HG03354 (cell line): ENCODE data around the gene SLC6A16.
"Not testable (repeated sequence)": the region's sequence is repeated elsewhere in the genome, so short reads cannot be mapped to it uniquely, and the experiment has no call there.

ENCODE experiments used
- ATAC-seq: cut with Tn5 transposase; IDR thresholded peaks from one replicate; pipeline ENCODE4 v1.9.1; 2021; ENCODE audit warnings: mild to moderate bottlenecking; ENCODE audit not compliant: unreplicated experiment, poor library complexity, severe bottlenecking

Gene SLC6A16

DNA sequence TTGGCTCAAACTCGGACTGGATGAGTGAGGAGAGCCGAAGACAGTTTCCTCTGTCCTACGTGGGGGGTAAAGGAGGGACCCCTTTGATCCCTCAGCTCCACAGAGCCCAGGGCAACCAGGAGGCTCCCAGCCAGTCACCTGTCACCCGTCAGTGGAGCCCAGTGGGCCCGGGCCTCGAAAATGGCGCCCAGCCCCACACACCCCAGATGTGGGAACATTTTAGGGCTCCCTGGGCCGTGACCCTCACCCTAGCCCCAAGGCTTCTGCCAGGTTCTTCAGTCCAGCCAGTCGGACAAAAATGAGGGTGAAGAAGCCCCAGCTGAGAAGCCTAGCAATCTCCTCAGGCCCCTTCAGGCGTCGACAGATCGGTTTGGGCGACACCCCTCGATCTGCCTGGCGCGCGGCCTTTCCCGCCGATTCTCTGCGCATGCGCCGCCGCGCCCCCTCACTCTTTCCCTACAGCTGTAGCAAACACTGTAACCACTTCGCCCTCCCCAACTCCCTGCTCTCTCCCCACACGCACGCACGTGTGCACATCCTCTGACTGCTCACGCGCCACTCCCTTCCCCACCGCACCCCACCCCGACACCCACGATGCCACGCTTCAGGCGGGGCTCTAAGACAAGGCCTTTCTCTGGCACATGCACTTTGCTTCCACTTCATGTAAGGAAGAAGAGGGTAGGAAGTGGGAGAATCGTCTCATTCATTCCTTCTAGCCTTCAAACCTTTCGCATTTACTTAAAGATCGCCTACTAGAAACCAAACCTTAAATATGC, at the start of gene SLC6A16:
TSS of gene SLC6A16 (minus strand) at position 391 of the 776 bp plus-strand sequence. CDS start 13,844 bp downstream, outside the sequence.
- no peak for ATAC-seq

DNA sequence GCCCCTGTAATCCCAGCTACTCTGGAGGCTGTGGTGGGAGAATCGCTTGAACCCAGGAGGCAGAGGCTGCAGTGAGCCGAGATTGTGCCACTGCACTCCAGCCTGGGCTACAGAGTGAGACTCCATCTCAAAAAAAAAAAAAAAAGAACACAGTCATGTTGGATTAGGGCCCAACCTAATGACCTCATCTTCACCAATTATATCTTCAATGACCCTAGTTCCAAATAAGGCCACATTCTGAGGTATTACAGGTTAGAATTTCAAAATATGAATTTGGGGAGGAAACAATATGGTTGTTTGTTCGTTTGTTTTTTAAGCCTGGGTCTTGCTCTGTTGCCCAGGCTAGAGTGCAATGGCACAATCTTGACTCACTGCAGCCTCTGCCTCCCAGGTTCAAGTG, 48.2 kb upstream of the SLC6A16 start:
- not testable (repeated sequence) for ATAC-seq

DNA sequence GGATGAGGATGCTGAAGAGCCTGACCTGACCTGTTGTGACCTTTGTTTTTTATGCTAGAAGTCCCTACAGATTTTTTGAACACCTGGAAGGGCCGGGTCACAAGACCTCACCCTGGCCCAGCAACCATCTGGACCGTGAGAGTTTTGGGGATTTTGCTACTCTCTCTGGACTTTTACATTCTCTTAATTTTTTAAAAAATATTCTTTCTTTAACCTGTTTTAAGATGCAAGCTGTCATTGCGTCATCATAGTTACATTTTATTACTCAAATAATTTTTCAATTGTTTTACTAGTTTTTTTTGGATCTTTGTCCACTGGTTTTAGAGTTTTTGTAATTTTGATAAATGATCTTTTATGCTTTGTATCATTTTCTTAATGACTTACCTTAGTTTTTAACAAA, 46.2 kb upstream of the SLC6A16 start:
- no peak for ATAC-seq

DNA sequence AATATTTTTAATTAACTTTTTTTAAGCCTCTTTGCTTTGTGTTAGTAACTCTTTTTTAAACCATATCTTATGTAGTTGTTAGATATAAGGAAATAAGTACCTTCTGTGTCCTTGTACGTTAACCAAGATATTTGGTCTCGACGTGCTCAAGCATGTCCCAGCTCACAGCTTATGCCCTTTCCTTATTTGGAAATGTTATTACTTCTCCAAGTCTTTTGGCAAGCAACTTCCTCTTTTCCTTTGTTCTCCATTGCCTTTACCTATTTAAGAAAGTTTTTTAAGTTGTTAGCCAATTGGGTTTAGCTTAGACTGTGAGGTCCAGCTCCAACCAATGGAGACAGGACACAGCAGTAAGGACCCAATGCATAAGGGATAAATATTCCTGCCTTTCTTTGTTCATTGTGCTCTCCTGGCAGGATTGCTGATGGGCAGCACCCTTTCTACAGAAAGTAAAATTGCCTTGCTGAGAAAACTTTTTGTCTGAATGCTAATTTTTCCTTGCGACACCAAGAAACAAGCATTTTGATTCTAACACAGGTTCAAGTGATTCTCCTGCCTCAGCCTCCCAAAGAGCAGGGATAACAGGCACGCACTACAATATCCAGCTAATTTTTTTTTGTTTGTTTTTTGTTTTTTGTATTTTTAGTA, 43.8 kb upstream of the SLC6A16 start:
- no peak for ATAC-seq

DNA sequence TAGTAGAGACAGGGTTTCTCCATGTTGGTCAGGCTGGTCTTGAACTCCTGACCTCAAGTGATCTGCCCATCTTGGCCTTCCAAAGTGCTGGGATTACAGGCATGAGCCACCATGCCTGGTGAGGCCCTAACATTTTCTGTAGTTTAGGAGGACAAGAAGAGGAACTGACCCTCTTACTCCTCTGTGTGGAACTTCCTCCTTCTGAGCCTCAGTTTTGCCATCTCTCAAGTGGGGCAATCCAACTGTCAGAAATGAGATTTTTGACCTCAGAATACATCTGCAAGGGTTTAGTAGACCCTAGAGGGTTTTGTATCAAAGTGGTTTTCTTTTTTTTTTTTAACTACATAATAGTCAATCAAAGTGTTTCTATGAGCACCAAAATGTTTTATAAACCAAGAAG, 41.1 kb upstream of the SLC6A16 start:
- no peak for ATAC-seq

DNA sequence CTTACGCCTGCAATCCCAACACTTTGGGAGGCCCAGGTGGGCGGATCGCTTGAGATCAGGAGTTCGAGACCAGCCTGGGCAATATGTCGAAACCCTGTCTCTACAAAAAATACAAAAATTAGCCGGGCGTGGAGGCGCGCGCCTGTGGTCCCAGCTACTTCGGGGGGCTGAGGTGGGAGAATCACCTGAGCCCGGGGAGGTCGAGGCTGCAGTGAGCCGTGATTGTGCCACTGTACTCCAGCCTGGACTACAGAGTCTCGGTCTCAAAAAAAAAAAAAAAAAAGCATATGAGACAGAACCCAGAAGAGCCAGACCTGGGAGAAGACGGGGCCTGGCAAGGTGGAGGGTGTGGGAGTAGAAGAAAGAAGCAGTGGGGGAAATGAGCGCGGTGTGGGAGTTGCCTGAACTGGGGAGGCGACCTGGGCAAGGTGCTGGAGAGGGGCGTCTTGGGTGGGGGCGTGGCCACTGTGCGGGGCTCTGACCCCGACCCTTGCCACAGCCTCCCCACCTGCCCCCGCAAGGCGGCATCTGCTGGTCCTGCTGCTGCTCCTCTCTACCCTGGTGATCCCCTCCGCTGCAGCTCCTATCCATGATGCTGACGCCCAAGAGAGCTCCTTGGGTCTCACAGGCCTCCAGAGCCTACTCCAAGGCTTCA, 39.2 kb upstream of the SLC6A16 start:
- ATAC-seq, result no peak

DNA sequence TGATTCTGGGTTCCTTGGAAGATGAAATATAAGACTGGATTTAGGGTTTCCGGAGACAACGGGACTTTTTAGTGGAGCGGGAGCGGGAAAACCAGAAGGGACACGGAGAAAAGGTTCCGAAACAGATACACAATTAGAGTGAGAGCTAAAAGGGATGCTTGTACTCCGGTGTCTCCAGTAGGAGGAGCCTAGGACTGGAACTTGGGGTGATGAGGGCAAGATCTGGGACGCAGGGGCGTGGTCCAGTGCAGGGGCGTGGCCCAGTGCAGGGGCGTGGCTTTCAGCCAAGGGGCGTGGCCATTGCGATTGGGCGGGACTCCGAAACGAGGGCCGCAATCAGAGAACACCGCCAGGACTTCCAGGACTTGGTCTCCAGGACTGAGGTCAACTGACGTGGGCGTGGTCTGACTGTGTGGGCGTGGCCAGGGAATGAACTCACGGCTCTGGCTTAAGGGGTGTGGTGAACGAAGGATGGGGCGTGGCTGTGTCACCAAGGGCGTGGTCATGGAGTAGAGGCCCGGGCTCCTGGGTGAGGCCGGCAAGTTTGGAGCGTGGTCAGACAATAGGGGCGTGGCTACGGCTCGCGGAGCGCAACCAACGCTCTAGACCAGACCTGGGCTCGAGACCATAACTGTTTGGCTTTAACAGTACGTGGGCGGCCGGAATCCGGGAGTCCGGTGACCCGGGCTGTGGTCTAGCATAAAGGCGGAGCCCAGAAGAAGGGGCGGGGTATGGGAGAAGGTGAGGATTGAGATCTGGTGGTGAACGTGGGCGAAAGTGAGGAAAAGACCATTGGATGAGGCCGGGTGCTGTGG, 38.5 kb upstream of the SLC6A16 start, which contains the start of gene DKKL1:
TSS of gene DKKL1 (plus strand) at position 610 of the 815 bp plus-strand sequence. CDS start at position 732, 122 bp downstream.
- ATAC-seq, result peak; percentile 57

DNA sequence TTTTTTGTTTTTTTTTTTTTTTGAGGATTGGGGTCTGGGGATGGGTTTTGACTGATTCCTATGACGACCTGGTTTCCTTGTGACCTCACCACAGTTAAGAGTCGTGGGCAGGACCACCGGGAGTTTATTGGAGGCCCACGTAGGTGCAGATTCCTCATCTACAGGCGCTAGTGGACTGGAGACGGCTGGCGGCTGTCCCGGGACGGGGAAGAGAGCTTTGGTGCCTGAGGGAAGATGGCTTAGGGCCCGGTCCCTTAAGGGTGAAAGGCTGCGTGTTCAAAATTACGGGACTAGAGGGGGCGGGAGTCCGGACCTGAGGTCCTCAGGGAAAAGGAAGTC, 37.9 kb upstream of the SLC6A16 start:
- no peak for ATAC-seq

DNA sequence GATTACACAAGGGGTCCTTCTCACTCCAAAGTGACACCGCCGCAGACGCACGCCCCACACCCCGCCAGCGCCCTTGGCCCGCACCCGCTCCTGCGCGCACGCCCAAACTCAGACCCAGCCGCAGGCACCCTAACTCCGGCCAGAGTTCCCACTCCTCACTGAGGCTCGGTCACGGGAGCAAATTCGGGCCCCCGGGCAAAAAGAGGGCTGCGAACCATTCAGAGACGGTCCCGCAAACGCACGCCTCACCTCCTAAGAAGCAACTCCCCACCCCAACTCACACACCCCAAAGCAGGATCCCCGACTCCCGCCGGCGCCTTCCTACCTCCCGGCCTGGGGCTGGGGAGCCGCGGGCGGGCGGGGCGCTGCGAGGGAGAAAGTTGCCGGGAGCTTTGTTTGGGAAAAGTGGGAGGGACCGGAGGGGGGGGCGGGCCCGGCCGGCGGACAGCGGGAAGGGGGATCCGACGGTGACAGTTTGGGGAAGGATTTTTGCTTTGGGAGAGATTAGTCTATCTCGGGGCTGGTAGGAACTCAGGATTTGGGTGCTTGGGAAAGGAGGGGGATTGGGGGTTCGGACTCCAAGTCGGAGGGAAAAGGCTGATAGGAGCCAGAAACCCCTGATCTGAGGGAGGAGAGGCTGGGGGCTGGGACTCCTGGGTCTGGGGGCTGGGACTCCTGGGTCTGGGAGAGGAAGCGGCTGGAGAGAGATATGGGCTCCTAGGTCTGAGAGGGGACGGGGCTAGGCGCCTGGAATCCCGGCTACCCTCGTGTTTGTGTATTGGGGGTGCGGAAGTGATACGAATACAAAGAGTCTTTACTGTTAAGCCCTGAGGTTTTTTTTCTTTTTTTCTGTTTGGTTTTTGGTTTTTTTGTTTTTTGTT, 37.3 kb upstream of the SLC6A16 start, which contains the start of gene TEAD2:
TSS of gene TEAD2 (minus strand) at position 369 of the 881 bp plus-strand sequence. CDS start 2,341 bp downstream, outside the sequence.
- no peak for ATAC-seq

DNA sequence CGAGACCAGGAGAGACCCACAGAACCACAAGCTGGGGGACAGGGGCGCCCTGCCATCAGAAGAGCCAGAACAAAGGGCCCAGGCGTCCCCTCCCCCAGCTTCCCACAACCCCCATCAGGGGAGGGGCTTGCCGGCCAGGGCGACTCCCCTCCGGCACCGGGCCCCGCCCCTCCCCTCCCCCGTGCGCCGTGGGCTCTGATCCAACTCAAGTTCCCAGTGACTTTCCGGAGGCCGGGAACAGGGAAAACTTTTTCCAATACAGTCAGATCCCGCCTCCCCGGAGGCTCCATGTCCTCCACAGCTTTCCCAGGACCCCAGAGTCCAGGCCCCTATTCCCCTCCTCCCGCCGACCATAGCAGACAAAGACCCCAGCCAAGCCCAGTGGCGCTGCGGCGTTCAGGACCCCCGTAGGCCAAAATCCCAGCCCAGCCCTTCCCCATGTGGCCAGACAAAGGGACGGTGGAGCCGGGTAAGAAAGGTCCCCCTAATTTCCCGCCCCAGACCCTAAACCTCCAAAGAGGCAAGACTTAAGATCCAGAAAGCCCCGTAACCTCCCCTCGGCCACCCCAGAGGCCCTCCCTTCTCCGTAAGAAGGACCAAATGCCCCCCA, 36.6 kb upstream of the SLC6A16 start:
- no peak for ATAC-seq

DNA sequence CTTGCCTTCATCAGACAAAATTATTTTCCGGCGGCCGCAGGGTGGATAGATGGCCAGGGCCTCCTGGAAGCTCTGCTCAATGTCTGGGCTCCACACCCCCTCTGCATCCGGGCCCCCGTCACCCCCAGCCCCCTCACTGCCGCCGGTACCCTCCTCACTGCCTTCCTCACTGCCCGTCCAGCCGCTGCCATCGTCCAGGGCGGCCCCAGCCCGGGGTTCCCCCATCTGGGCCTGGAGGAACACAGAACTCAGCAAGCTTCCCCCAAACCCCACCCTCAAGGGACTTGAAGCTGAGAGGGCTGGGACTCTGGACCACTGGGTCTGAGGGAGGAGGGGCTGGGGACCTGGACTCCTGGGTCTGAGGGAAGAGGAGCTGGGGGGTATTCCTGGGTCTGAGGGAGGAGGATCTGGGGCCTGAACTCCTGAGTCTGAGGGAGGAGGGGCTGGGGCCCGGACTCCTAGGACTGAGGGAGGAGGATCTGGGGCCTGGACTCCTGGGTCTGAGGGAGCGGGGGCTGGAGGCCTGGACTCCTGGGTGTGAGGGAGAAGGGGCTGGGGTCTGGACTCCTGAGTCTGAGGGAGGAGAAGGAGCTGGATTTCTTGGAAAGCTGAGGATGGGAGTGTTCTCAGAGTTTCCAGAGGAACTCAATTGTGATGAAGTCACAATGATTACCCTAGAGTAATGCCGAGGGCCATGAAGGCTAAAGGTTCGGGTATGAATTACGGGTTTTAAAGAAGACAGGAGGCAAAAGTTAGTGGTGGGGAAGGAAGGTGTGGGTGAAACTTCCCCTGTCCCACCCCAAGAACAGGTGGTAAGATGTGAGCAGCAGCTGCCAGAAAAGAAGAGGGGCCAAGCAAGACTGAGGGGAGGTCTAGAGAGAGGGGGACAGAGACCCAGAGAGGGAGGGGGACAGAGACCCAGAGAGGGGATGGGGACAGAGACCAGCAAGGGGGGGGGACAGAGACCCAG, 35.1 kb upstream of the SLC6A16 start:
- no peak for ATAC-seq

DNA sequence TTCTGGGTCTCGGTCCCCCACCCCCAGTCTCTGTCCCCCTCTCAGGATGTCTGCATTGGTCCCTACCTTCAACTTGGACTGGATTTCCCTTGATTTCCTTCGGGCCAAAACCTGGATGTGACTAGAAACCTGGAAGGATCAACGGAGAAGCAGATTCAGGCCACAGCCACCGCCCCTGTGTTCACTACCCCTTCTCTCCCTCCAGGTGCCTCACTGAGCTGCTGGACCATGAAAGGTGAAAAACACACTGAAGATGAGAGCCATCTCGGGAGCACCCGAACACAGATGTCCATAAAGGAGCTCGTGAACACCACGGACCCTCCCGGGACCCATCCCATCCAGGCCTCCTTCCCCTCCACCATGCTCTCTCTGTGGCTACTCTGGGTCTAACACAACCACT, 32.2 kb upstream of the SLC6A16 start:
- no peak for ATAC-seq

DNA sequence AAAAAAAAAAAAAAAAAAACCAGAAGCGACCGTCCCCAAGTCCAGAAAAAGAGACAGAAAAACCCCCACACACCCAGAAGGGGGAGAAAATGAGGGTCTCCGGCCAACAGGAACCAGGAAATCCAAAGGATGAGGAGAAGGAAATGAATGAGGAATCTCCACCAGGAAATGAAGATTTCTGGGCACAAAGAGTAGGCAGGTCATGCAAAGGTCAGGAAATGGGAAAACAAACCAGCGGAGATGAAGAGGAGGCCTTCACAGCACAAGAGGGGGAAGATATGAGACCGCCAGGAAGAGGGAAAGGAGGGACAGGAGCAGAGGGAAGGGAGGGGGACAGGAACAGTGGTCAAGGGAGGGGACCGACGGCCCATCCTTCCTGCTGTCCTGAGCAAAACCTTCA, 31.4 kb upstream of the SLC6A16 start:
- no peak for ATAC-seq

DNA sequence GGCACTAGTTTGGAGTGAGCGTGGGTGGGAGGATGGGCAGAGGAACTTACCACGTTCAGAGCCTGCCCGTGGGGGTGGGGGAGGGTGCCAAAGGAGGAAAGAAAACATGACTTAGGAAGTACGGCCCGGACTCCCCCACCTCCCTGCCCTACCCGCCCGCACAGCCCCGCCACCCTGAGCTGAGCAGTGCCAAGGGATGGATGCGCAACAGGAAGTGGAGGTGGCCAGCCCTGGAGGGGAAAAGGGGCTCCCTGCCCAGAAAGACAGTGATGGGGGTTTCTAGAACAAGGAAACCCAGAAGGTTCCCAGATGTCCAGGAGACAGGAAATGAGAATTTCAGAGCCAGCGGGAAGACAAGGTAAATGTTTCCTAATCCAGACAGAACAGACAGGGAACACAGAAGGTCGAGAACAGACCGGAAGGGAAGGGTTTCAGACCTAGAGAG, 30.9 kb upstream of the SLC6A16 start:
- no peak for ATAC-seq

DNA sequence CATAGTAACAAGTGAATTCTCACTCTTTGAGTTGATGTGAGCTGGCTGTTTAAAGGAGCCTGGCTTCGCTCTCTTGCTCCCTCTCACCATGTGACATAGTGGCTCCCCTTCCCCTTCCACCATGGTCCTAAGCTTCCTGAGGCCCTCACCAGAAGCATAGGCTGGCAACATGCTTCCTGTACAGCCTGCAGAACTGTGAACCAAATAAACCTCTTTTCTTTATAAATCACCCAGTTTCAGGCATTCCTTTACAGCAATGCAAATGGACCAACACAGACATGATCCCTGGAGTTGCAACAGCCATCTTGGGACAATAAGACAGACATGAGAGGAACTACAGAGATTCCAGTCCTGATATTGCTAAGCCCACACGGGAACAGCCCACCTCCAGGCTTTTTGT, 24.6 kb upstream of the SLC6A16 start:
- no peak for ATAC-seq

DNA sequence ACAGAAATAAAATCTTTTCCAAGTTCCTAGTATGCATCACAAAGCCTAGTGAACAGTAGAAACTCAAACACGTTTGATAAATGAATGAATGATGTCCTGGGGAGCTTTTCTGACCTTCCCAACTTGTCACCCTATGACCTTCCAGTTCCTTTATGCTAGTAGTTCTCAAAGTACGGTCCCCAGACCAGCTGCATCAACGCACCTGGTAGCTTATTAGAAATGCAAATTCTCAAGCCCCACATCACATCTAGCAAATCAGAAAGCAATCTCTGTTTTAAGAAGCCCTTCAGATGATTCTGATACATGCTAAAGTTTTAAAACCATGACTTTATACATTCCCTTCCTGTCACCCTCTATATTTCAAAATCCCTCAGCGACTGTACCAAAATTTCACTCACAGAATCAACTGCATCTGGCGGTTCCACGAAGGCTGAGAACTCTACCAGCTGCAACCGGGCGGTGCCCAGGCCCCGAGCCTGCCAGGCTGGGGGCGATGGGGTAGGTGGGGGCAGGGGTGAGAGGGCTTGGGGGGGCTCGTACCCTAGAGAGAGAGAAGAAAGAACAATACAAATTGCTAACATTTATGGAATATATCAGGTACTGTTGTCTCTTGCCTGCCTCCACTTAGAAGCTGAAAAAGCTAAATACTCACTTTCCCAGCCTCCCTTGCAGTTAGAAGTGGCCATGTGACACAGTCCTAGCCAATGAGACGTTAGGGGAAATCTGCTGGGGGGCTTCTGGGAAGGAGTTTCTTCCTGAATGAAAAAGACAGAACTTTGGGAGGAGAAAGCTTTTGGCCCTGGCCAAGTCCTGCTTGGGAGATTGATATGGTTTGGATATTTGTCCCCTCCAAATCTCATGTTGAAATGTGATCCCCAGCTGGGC, 23.6 kb upstream of the SLC6A16 start:
- ATAC-seq, result no peak
